Central memory CD8-positive, alpha-beta T cell (primary cell): ENCODE results near the gene SASS6.

Experiments used
- ATAC-seq: fragments of 150-1000 bp; cut with Tn5 transposase; replicated peaks from 2 replicates; pipeline ENCODE4 v1.10.0; 2022; ENCODE audit warnings: mild to moderate bottlenecking, moderate FRiP score, moderate number of reproducible peaks; ENCODE audit not compliant: poor library complexity, severe bottlenecking; ENCODE audit errors: extremely low read depth
- DNase-seq, 2 donors: peaks; one replicate each; pipeline ENCODE4 v3.0.0; 2021; ENCODE audit warnings: low spot score in 2 of 2
- H3K27ac Mint-ChIP-seq: one replicate; pipeline ENCODE4 v1.8.0; 2022; ENCODE audit warnings: low read depth, mild to moderate bottlenecking, moderate library complexity, mixed read lengths
- H3K27me3 Mint-ChIP-seq: one replicate; pipeline ENCODE4 v1.8.0; 2022; ENCODE audit warnings: mixed read lengths
- H3K36me3 Mint-ChIP-seq: one replicate; pipeline ENCODE4 v1.8.0; 2022; ENCODE audit warnings: mild to moderate bottlenecking, moderate library complexity, mixed read lengths; ENCODE audit not compliant: insufficient read depth
- H3K4me1 Mint-ChIP-seq: one replicate; pipeline ENCODE4 v1.8.0; 2022; ENCODE audit warnings: mixed read lengths
- H3K4me3 Mint-ChIP-seq: one replicate; pipeline ENCODE4 v1.8.0; 2022; ENCODE audit warnings: mild to moderate bottlenecking, moderate library complexity, mixed read lengths
- H3K9me3 Mint-ChIP-seq: one replicate; pipeline ENCODE4 v1.8.0; 2022; ENCODE audit warnings: mixed read lengths

SASS6 gene

DNA sequence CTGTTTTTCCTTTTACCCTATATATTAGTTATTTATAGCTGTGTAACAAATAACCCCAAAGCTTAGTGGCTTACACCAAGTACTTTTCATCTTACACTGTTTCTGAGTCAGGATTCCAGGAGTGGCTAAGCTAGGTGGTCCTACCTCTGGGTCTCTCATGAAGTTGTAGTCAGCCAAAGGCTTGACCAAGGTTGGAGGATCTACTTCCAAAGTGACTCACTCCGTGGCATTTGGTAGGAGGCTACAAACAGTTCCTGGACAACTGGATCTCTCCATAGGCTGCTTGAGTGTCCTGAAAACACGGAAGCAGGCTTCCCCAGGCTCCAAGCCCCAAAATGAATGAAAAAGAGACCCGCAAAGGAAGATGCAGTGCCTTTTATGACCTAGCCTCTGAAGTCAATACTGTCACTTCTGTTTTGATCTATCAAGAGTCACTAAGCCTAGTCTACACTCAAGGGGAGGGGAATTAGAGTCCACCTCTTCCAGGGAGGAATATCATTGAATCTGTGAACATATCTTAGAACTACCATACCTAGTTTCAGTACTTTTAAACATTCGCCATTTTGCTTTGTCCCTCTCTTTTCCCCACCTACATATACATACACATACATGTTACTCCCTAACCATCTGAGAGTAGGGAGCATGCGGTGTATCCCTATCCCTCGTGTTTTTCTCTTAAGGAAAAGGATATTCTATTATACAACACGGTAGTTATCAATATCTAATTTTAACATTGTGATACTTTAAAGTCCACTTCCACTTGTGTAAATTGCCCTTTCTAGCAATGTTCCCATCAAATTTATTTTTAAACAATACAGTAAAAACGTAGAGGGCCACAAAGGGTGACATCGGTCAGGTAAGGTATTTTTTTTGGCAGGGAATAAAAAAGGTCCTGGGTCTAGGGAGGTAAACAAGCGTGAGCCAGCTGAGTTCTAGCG lies 95.7 kb downstream of the SASS6 start:
- H3K4me1 Mint-ChIP-seq = peaks cover 23% of the 10 kb centered on the region
- no peaks in the 10 kb centered on the region for H3K9me3 Mint-ChIP-seq
- peak overlapping the region; percentile 99 for H3K27ac Mint-ChIP-seq
- no peaks in the 10 kb centered on the region for H3K27me3 Mint-ChIP-seq
- H3K36me3 Mint-ChIP-seq = peaks cover 22% of the 10 kb centered on the region
- DNase-seq (no peak), ATAC-seq (no peak)
- H3K4me3 Mint-ChIP-seq = peak overlapping the region; percentile 97

DNA sequence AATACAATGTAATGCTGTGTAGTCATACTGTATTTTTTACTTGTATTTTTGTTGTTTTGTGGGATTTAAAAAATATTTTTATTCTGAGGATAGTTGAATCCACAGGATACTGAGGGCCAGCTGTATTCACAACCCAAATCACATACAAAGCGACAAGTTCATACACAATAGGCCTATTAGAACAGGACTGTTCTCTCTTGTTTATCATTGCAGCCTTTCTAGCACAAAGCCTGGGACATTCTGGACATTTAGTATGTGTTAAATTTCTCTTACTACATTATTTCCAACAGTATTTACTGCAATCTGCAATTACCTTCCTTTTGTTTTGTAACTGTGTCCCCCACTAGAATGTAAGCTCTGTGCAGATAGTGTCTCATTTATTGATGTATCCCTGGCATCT lies 97.5 kb downstream of the SASS6 start:
- H3K4me3 Mint-ChIP-seq = no peak overlapping the region
- ATAC-seq (no peak), DNase-seq (no peak)
- peaks cover 22% of the 10 kb centered on the region for H3K36me3 Mint-ChIP-seq
- no peaks in the 10 kb centered on the region for H3K27me3 Mint-ChIP-seq
- peaks cover 23% of the 10 kb centered on the region for H3K4me1 Mint-ChIP-seq
- no peaks in the 10 kb centered on the region for H3K9me3 Mint-ChIP-seq
- peak overlapping the region; percentile 41 for H3K27ac Mint-ChIP-seq

DNA sequence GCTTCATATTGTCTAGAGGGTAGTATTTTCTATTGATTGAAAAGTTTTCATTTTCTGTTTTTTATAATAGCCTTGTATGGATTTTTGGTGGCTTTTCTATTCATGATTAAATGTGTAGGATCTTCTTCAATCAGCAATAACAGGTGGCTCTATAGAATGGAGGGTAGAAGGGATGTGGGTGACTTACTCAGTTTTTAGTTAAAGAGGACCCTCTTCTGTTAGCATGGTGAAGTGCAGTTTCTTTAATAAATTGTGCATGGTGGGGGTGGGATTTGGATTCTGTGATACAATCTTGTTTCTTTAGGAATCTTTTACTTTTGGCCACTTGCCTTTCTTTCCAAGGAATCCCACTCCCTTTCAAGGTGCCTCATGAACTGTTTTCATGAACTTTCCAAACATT lies 98.3 kb downstream of the SASS6 start:
- ATAC-seq (no peak), DNase-seq (no peak)
- Mint-ChIP-seq H3K4me1 (peaks cover 18% of the 10 kb centered on the region), H3K27me3 (no peaks in the 10 kb centered on the region), H3K27ac (peak overlapping the region; percentile 83), H3K9me3 (no peaks in the 10 kb centered on the region), H3K36me3 (peaks cover 22% of the 10 kb centered on the region), H3K4me3 (no peak overlapping the region)
